ENCODE results near the gene CMIP.

CMIP gene

DNA sequence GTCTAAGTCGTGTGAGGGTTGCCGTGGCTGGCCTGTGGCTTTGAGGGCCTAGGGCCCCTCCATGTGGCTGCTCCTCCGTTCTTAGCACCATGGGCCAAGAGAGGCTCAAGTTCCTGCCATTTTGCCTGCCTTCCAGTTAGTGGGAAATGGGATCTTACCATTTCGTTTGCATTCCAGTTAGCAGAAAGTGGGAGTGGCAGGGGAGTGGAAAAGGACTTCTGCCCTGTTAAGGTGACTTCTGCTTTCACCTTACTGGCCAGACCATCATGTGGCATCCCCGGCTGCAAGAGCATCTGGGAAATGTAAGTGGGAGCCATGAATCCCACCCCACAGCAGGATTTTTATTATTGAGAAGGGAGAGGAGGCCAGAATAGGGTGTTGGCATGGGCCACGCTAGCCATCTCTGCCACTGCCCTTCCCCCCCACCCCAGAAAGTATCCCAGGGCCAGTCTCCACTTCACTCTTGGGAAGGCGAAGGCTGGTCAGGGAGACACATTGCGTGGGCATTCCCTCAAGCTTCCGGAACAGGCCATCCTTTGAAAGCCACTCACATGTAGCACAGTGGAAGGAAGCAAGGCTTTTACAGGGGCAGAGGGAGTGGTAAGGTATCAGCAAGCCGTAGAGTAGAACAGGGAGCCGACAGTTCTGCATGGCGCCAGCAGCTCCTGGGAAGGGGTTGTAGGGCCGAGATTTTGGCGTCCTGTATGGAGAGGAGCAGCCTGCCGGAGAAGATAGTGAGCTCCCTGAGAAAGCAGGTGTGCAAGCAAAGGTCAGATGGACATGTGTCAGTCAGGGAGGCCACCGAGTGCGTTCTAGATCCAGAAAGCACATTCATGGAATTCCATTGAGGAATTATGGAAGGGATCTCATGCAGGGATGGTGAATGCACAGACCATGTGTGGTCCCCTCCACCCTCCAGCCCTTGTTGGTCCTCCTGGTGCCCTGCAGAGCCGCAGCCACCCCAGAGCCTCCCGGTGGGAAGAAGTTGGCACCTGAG is 33.4 kb downstream of the CMIP start:
- Histone ChIP-seq H3K36me3 (no peaks in the 10 kb centered on the region), H3K27ac (peak overlapping the region; percentile 97), H3K4me3 (ENCODE audit: low read depth in 1 of 2, low read length in 1 of 2) (peak overlapping the region; percentile 68 to 78), H3K4me1 (ENCODE audit: control insufficient read depth in 1 of 2, insufficient read depth in 1 of 2, low read depth in 1 of 2, low read length in 1 of 2) (peaks cover 99 to 100% of the 10 kb centered on the region in 2 experiments), H3K9me3 (no peaks in the 10 kb centered on the region), H3K27me3 (no peaks in the 10 kb centered on the region)
- TF ChIP-seq, protein P1, sequence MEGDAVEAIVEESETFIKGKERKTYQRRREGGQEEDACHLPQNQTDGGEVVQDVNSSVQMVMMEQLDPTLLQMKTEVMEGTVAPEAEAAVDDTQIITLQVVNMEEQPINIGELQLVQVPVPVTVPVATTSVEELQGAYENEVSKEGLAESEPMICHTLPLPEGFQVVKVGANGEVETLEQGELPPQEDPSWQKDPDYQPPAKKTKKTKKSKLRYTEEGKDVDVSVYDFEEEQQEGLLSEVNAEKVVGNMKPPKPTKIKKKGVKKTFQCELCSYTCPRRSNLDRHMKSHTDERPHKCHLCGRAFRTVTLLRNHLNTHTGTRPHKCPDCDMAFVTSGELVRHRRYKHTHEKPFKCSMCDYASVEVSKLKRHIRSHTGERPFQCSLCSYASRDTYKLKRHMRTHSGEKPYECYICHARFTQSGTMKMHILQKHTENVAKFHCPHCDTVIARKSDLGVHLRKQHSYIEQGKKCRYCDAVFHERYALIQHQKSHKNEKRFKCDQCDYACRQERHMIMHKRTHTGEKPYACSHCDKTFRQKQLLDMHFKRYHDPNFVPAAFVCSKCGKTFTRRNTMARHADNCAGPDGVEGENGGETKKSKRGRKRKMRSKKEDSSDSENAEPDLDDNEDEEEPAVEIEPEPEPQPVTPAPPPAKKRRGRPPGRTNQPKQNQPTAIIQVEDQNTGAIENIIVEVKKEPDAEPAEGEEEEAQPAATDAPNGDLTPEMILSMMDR (IDR thresholded peaks at IDR 0.05): no peak

DNA sequence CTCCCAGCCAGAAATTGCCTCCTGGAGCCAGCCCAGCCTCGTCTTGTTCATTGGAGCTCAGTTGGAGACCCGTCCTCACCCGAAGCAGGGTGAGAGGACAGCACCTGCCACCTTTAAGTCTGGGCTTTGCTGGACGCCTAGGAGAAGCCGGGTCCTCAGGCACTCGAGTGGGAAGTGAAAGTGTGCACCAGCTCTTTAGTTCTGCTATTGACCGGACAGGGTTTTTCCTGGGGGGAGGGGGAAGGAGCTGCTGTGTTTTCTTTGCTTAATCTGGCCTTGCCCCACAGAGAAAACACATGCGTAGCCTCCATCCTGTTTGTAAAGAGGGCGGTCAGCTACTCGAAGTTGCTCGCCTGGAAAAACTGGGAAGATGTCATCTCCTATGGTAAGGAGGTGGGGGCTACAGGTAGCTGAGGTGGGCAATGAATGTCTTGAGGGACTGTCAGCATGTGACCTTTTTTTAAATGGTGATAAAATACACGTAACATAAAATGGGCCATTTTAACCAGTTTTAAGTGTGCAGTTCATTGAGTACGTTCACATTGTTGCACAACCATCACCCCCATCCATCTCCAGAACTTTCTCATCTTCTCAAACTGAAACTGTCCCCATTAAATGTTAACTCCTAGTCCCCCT is 34.4 kb downstream of the CMIP start:
- H3K4me1 ChIP-seq (ENCODE audit: control insufficient read depth in 1 of 2, insufficient read depth in 1 of 2, low read depth in 1 of 2, low read length in 1 of 2): peaks cover 99 to 100% of the 10 kb centered on the region in 2 experiments
- no peaks in the 10 kb centered on the region for H3K36me3 ChIP-seq
- no peaks in the 10 kb centered on the region for H3K27me3 ChIP-seq
- H3K4me3 ChIP-seq (ENCODE audit: low read depth in 1 of 2, low read length in 1 of 2): peak overlapping the region; percentile 68 to 78
- peak overlapping the region; percentile 97 for H3K27ac ChIP-seq
- H3K9me3 ChIP-seq: no peaks in the 10 kb centered on the region
- TF ChIP-seq, protein P1 (IDR thresholded peaks at IDR 0.05): peak; percentile 29

DNA sequence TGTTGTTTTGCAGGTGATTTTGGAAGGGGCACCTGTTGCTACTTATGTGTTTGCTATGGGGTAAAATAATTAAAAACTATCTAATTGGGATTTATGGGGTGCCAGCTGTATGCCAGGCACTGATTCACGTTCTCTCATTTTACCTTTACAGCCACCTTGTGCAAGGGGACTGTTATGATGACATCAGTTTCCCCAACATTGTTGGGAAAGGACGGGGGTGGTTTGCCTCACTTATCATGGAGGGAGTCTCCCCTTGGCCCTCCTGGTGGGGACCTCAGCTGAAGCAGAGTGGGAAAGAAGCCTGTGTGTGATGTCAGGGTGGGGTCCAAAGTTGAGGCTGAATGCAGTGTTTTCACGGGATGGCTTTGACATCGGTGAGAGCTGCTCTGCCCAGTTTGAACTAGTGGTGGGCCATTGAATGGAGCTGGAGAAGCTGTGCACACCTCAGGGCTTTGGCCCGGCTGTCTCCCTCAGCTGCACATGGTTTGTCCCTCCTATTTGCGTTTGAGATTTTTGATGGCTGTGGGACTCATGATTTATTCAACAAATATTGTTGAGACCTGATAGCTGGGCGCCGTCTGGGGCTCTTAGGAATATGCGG is 36.1 kb downstream of the CMIP start:
- TF ChIP-seq, protein P1 (IDR thresholded peaks at IDR 0.05): no peak
- Histone ChIP-seq H3K4me1 (ENCODE audit: control insufficient read depth in 1 of 2, insufficient read depth in 1 of 2, low read depth in 1 of 2, low read length in 1 of 2) (peaks cover 97 to 99% of the 10 kb centered on the region in 2 experiments), H3K27ac (peak overlapping the region; percentile 97), H3K9me3 (no peaks in the 10 kb centered on the region), H3K4me3 (ENCODE audit: low read depth in 1 of 2, low read length in 1 of 2) (peak overlapping the region; percentile 68 to 78), H3K36me3 (no peaks in the 10 kb centered on the region), H3K27me3 (no peaks in the 10 kb centered on the region)

DNA sequence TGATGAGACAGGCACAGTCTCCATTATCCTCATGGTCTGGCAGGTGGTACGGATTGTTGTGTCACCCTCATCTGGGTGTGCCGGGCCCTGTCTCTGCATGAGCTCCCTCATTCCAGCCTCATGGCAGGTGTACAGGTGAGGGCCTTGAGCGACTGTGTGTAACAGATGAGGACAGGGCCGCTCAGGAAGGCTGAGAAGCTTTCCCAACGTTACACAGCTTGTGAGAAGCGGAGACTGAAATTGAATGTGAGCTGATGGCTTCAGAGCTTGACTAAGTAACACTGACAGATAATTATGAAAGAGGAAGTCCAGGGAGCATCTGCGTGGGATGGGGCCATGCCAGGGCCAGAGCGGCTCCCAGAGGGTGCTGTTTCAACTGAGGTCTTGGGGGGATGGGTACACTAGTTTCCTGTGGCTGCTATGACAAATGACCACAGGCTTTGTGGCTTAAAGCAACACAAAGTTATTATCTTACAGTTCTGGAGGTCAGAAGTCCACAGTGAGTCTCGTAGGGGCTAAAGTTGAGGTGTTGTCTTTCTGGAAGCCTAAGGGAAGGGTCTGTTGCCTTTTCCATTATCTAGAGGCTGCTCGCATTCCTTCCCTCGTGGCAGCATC is 36.7 kb downstream of the CMIP start:
- Histone ChIP-seq H3K4me3 (ENCODE audit: low read depth in 1 of 2, low read length in 1 of 2) (peak overlapping the region; percentile 68 to 78), H3K9me3 (no peaks in the 10 kb centered on the region), H3K27ac (peak overlapping the region; percentile 97), H3K4me1 (ENCODE audit: control insufficient read depth in 1 of 2, insufficient read depth in 1 of 2, low read depth in 1 of 2, low read length in 1 of 2) (peaks cover 91 to 99% of the 10 kb centered on the region in 2 experiments), H3K27me3 (no peaks in the 10 kb centered on the region), H3K36me3 (no peaks in the 10 kb centered on the region)
- TF ChIP-seq, protein P1 (IDR thresholded peaks at IDR 0.05): peak; percentile 73
